Caco-2 (cell line): ENCODE data around the gene LGALS3BP. TPM values are rescaled to one million over a fixed set of nuclear protein-coding genes. Genes with fewer than 3 reads are reported as not detected.

Source experiments
- BruUV-seq: library from RNA; stranded (reverse); fragments of 400-500 nt; replicated peaks from 2 replicates; lab custom pipeline; 2021; lab: Mats Ljungman, UMichigan
- CTCF ChIA-PET: fragments of 300-600 bp; sonication (Branson Sonifier 250); formaldehyde crosslinking; loops from one replicate; lab custom pipeline; 2022; ENCODE audit warnings: antibody characterized with exemption; lab: Charles Lee
- POLR2A ChIA-PET: fragments of 300-600 bp; sonication (Branson Sonifier 250); formaldehyde crosslinking; loops from one replicate; lab custom pipeline; 2022; ENCODE audit warnings: antibody characterized with exemption; lab: Charles Lee
- DNase-seq, 2 experiments: peaks; one replicate each; pipeline versions ENCODE4 v3.0.0 to v3.0.0-alpha.2; 2020 to 2022
- H3K27me3 ChIP-seq: replicated peaks from 2 replicates; pipeline ENCODE4 v1.6.0; 2011; ENCODE audit warnings: low read length; ENCODE audit not compliant: control insufficient read depth, insufficient read depth
- H3K36me3 ChIP-seq: 2 replicates; pipeline ENCODE4 v1.5.1; 2011; ENCODE audit warnings: low read length; ENCODE audit not compliant: control insufficient read depth, insufficient read depth
- H3K4me1 ChIP-seq: fragments of 250-450 bp; sonication (Bioruptor Pico); 2 replicates; pipeline ENCODE4 v1.5.1; 2020; ENCODE audit warnings: mild to moderate bottlenecking
- H3K4me3 ChIP-seq: 2 replicates; pipeline ENCODE4 v1.5.1; 2011; ENCODE audit warnings: low read depth, mild to moderate bottlenecking, control low read depth, low read length
- H3K9me3 ChIP-seq: fragments of 250-450 bp; sonication (Bioruptor Pico); 2 replicates; pipeline ENCODE4 v1.5.1; 2020; ENCODE audit warnings: mild to moderate bottlenecking, moderate library complexity
- H3K27ac Mint-ChIP-seq: one replicate; pipeline ENCODE4 v1.8.0; 2022; ENCODE audit warnings: mixed read lengths; ENCODE audit not compliant: unreplicated experiment
- H3K27me3 Mint-ChIP-seq: one replicate; pipeline ENCODE4 v1.8.0; 2022; ENCODE audit warnings: mixed read lengths; ENCODE audit not compliant: insufficient read depth, unreplicated experiment
- H3K36me3 Mint-ChIP-seq: one replicate; pipeline ENCODE4 v1.8.0; 2022; ENCODE audit warnings: mild to moderate bottlenecking, mixed read lengths; ENCODE audit not compliant: insufficient read depth, unreplicated experiment
- H3K4me1 Mint-ChIP-seq: one replicate; pipeline ENCODE4 v1.8.0; 2022; ENCODE audit warnings: low read depth, mixed read lengths; ENCODE audit not compliant: unreplicated experiment
- H3K4me3 Mint-ChIP-seq: one replicate; pipeline ENCODE4 v1.8.0; 2022; ENCODE audit warnings: mild to moderate bottlenecking, moderate library complexity, mixed read lengths; ENCODE audit not compliant: unreplicated experiment
- H3K9me3 Mint-ChIP-seq: one replicate; pipeline ENCODE4 v1.8.0; 2022; ENCODE audit warnings: mixed read lengths; ENCODE audit not compliant: unreplicated experiment
- CTCF ChIP-seq, 2 experiments: fragments of 200-600 bp in 1 of 2; IDR thresholded peaks; 1 replicate in 1 of 2; 2 replicates in 1 of 2; pipeline versions ENCODE4 v1.5.1 to v1.8.0; 2011 to 2022; ENCODE audit warnings: antibody characterized with exemption in 1 of 2, control low read depth in 1 of 2, inconsistent platforms in 1 of 2, low read depth in 1 of 2, low read length in 1 of 2, mild to moderate bottlenecking in 1 of 2, moderate library complexity in 1 of 2; ENCODE audit not compliant: insufficient read depth in 1 of 2, severe bottlenecking in 1 of 2, unreplicated experiment in 1 of 2
- intact Hi-C: fragments of 100-400 bp; cut with micrococcal nuclease; formaldehyde crosslinking; loops from one replicate; pipeline ENCODE4 v1.10.0; 2022; ENCODE audit not compliant: unreplicated experiment
- total RNA-seq: library from RNA; stranded (reverse); gene quantifications from 2 replicates; pipeline ENCODE4 v1.2.3, GENCODE V29; 2022

LGALS3BP gene
- total RNA-seq, 1 experiment from 2014 or later = 65.4 TPM

- no peak for TF ChIP-seq CTCF (IDR thresholded peaks at IDR 0.05; ENCODE audit: insufficient read depth in 1 of 2, low read depth in 1 of 2, low read length in 1 of 2, severe bottlenecking in 1 of 2, unreplicated experiment in 1 of 2)
- Mint-ChIP-seq H3K27ac (peak overlapping the region; percentile 85), H3K4me3 (peak overlapping the region; percentile 90), H3K4me1 (peaks cover 30% of the 10 kb centered on the region), H3K9me3 (no peaks in the 10 kb centered on the region), H3K27me3 (peaks cover 1% of the 10 kb centered on the region), H3K36me3 (peaks cover 37% of the 10 kb centered on the region)
- peaks cover 2% of the 10 kb centered on the region; the same call in 1 of the 2 replicates for H3K36me3 ChIP-seq
- no TSS peak for BruUV-seq
- peaks cover 27% of the 10 kb centered on the region for H3K4me1 ChIP-seq
- ChIA-PET CTCF (interaction anchor here (0.5 to 1.1 kb wide), 6 partner anchors 8 to 72 kb away, joined by 3 to 5 read pairs (median 4); no protein-coding TSS in a partner anchor), POLR2A (interaction anchor here (0.6 to 1.1 kb wide), 3 partner anchors 24 to 49 kb away, joined by 3 to 4 read pairs (median 4); no protein-coding TSS in a partner anchor)
- DNase-seq = no peak
- H3K4me3 ChIP-seq = 0 out of 2 replicates have a peak overlapping the region, but pooled peaks have one; percentile 80
- intact Hi-C loops = loop anchor here (5.0 kb wide), 2 partner anchors 39 to 56 kb away; no protein-coding TSS in a partner anchor
- H3K9me3 ChIP-seq = no peaks in the 10 kb centered on the region
- H3K27me3 ChIP-seq = no peaks in the 10 kb centered on the region
Measured at GRCh38 chr17:78922816-78923498, 56.8 kb downstream of the LGALS3BP start.

- peaks cover 2% of the 10 kb centered on the region; the same call in 1 of the 2 replicates for H3K36me3 ChIP-seq
- Mint-ChIP-seq H3K9me3 (no peaks in the 10 kb centered on the region), H3K36me3 (peaks cover 41% of the 10 kb centered on the region), H3K4me3 (no peak overlapping the region), H3K4me1 (peaks cover 37% of the 10 kb centered on the region), H3K27me3 (no peaks in the 10 kb centered on the region), H3K27ac (no peak overlapping the region)
- no TSS peak for BruUV-seq
- intact Hi-C loops = loop anchor here (5.0 kb wide), 2 partner anchors 41 to 54 kb away; no protein-coding TSS in a partner anchor
- no peaks in the 10 kb centered on the region for H3K9me3 ChIP-seq
- no peak overlapping the region for H3K4me3 ChIP-seq
- no peak for DNase-seq
- CTCF ChIA-PET = interaction anchor here (0.7 kb wide), 1 partner anchor 40 kb away, joined by 3 read pairs; no protein-coding TSS in a partner anchor
- TF ChIP-seq CTCF (IDR thresholded peaks at IDR 0.05; ENCODE audit: insufficient read depth in 1 of 2, low read depth in 1 of 2, low read length in 1 of 2, severe bottlenecking in 1 of 2, unreplicated experiment in 1 of 2) = no peak
- H3K27me3 ChIP-seq = no peaks in the 10 kb centered on the region
- POLR2A ChIA-PET = no interaction called here
- H3K4me1 ChIP-seq = peaks cover 32% of the 10 kb centered on the region
Measured at GRCh38 chr17:78921437-78921971, 58.2 kb downstream of the LGALS3BP start.

Other genes with a start within 250 kb of the LGALS3BP start
- 26.5 and 29.6 TPM in 2 replicates for gene CYTH1, start 197.7 kb downstream of the LGALS3BP start, total RNA-seq
- gene USP36, start 139.1 kb downstream of the LGALS3BP start, total RNA-seq = 103 and 108 TPM in 2 replicates
- gene CEP295NL, start 76.7 kb downstream of the LGALS3BP start, total RNA-seq = 1.7 and 2.0 TPM in 2 replicates
- 63.8 and 70.1 TPM in 2 replicates for gene TIMP2, start 54.5 kb downstream of the LGALS3BP start, total RNA-seq
- gene CANT1, start 29.8 kb upstream of the LGALS3BP start, total RNA-seq = 68.9 and 86.4 TPM in 2 replicates
- gene C1QTNF1, start 44.2 kb upstream of the LGALS3BP start, total RNA-seq = 16.1 and 19.9 TPM in 2 replicates
- gene ENGASE, start 94.9 kb upstream of the LGALS3BP start, total RNA-seq = 50.0 and 52.5 TPM in 2 replicates